SK-N-SH (cell line): ENCODE data around the gene CISTR.

Source experiments
- CTCF ChIP-seq: fragments of 200-600 bp; sonication (generic); IDR thresholded peaks from 2 replicates; pipeline ENCODE4 v1.6.1; 2017; ENCODE audit warnings: antibody characterized with exemption, mild to moderate bottlenecking, moderate library complexity
- ELF1 ChIP-seq: IDR thresholded peaks from 2 replicates; pipeline ENCODE4 v1.4.0; 2012
- EP300 ChIP-seq, 2 experiments: IDR thresholded peaks; 2 replicates each; pipeline versions ENCODE4 v1.4.0 to v1.6.1; 2012; ENCODE audit warnings: borderline replicate concordance in 1 of 2, low read depth in 1 of 2, low read length in 1 of 2
- GABPA ChIP-seq: IDR thresholded peaks from 2 replicates; pipeline ENCODE4 v1.4.0; 2012; ENCODE audit warnings: low read depth, mild to moderate bottlenecking
- MAX ChIP-seq: IDR thresholded peaks from 2 replicates; pipeline ENCODE4 v1.4.0; 2012; ENCODE audit warnings: low read depth
- PBX3 ChIP-seq: IDR thresholded peaks from 2 replicates; pipeline ENCODE4; 2012
- POLR2AphosphoS5 ChIP-seq: IDR thresholded peaks from 2 replicates; pipeline ENCODE4 v1.6.1; 2012; ENCODE audit warnings: low read depth, low read length
- REST ChIP-seq: IDR thresholded peaks from 2 replicates; pipeline ENCODE4 v1.6.1; 2012; ENCODE audit warnings: mild to moderate bottlenecking, low read depth, low read length, moderate library complexity

DNA sequence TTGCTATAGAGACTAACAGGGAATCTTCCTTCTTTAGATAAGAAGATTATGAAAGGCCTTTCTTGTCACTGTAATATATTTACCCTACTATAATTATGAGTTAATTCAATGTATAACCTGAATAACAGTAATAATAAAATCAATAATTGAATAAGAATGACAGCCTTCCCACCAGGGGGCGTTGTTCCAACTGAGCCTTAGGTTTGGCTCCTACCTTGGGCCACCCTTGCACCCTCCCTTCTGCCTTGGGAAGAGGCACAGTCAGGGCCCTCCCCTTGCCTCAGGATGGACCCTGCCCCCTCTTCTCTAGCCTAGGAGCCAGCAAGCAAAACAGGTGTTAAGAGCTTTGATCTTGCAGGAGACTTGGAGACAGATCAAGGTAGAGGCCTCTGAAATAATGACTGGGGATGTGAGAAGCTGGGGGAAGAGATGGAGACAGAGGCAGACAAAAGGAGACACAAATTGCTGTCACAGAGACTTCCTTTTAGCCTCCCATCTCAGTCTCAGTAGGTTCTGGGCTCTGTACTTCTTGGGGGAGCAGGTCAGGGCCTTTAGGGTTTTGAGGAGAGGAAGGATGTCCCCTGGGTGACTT is 40.1 kb upstream of the CISTR start:
- peak; percentile 61 for TF ChIP-seq CTCF
- TF ChIP-seq POLR2AphosphoS5, result no peak
- TF ChIP-seq EP300 (IDR thresholded peaks at IDR 0.05; ENCODE audit: borderline replicate concordance in 1 of 2, low read depth in 1 of 2, low read length in 1 of 2), result no peak
- TF ChIP-seq ELF1, result no peak
- no peak for TF ChIP-seq PBX3
- TF ChIP-seq REST, result no peak
- no peak for TF ChIP-seq MAX
- TF ChIP-seq GABPA, result no peak
